B cell (primary cell): ENCODE results near the gene BTAF1.

Experiments used
- EZH2 ChIP-seq: IDR thresholded peaks from 2 replicates; pipeline ENCODE4 v1.6.1; 2012; ENCODE audit warnings: borderline replicate concordance, low read depth, mild to moderate bottlenecking, moderate library complexity, low read length; ENCODE audit not compliant: insufficient read depth, poor library complexity, severe bottlenecking
- TF ChIP-seq, protein P1 (sequence below): fragments of 200-600 bp; IDR thresholded peaks from one replicate; pipeline ENCODE4 v1.8.0; 2022; ENCODE audit warnings: antibody characterized with exemption, mild to moderate bottlenecking

DNA sequence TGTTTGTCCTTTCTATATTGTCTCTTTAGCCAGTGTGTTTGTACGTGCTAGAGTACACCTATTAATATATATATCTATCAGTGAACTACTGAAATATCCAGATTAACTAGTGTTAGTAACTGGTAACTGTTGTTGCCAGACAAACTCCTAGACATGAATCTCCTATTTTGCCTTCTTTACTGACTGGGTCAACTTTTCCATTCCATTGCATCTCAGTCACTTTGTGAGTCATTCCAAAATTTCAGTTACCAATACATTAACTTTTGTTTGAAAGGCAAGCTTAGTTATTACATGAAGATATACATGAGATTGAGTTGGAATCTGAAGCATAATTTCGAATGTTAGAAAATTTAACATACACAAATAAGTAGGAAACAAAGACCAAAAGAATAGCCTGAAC, 51.4 kb downstream of the BTAF1 start:
- TF ChIP-seq, protein P1, sequence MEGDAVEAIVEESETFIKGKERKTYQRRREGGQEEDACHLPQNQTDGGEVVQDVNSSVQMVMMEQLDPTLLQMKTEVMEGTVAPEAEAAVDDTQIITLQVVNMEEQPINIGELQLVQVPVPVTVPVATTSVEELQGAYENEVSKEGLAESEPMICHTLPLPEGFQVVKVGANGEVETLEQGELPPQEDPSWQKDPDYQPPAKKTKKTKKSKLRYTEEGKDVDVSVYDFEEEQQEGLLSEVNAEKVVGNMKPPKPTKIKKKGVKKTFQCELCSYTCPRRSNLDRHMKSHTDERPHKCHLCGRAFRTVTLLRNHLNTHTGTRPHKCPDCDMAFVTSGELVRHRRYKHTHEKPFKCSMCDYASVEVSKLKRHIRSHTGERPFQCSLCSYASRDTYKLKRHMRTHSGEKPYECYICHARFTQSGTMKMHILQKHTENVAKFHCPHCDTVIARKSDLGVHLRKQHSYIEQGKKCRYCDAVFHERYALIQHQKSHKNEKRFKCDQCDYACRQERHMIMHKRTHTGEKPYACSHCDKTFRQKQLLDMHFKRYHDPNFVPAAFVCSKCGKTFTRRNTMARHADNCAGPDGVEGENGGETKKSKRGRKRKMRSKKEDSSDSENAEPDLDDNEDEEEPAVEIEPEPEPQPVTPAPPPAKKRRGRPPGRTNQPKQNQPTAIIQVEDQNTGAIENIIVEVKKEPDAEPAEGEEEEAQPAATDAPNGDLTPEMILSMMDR: no peak
- TF ChIP-seq EZH2: no peak
